T-cell (primary cell): ENCODE data around the gene TNFSF9. TPM values are rescaled to one million over a fixed set of nuclear protein-coding genes. Genes with fewer than 3 reads are reported as not detected.

ENCODE experiments used
- ATAC-seq, 4 experiments: fragments of 200-7000 bp in 3 of 4; fragments of 150-1000 bp in 1 of 4; cut with Tn5 transposase; replicated peaks in 1 of 4; 1 replicate in 3 of 4; 2 replicates in 1 of 4; pipeline ENCODE4 v1.10.0; 2021; ENCODE audit warnings: moderate library complexity in 3 of 4, mild to moderate bottlenecking in 2 of 4, moderate number of reproducible peaks in 1 of 4
- CTCF ChIA-PET, 2 donors: fragments of 300-600 bp; sonication (Branson Sonifier 250); formaldehyde crosslinking; loops; one replicate each; lab custom pipeline; 2022; ENCODE audit warnings: antibody characterized with exemption in 2 of 2; lab: Charles Lee
- POLR2A ChIA-PET, 2 donors: fragments of 300-600 bp; sonication (Branson Sonifier 250); formaldehyde crosslinking; loops; one replicate each; lab custom pipeline; 2022; ENCODE audit warnings: antibody characterized with exemption in 2 of 2; lab: Charles Lee
- DNase-seq, 35 experiments: peaks; one replicate each; pipeline versions ENCODE4 v3.0.0 to v3.0.0-alpha.2; 2013 to 2023
- H3K27ac ChIP-seq: one replicate; pipeline ENCODE4 v1.5.1; 2013; ENCODE audit warnings: low read length
- H3K27me3 ChIP-seq, 2 experiments: replicated peaks in 1 of 2; 1 replicate in 1 of 2; 2 replicates in 1 of 2; pipeline versions ENCODE4 v1.6.1 to v1.7.0; 2013; ENCODE audit warnings: low read length in 1 of 2, mixed read lengths in 1 of 2; ENCODE audit not compliant: control insufficient read depth in 2 of 2, insufficient read depth in 2 of 2; ENCODE audit errors: extremely low read depth in 1 of 2
- H3K36me3 ChIP-seq, 2 donors: 1 replicate in 1 of 2; 2 replicates in 1 of 2; pipeline versions ENCODE4 v1.6.1 to v1.7.0; 2013; ENCODE audit warnings: low read length in 1 of 2; ENCODE audit not compliant: control insufficient read depth in 2 of 2, insufficient read depth in 1 of 2; ENCODE audit errors: extremely low read depth in 1 of 2
- H3K4me1 ChIP-seq, 2 experiments: 1 replicate in 1 of 2; 2 replicates in 1 of 2; pipeline versions ENCODE4 v1.6.1 to v1.7.0; 2013; ENCODE audit warnings: low read length in 2 of 2, mixed read lengths in 1 of 2; ENCODE audit not compliant: insufficient read depth in 2 of 2, control insufficient read depth in 1 of 2; ENCODE audit errors: extremely low read depth in 1 of 2
- H3K4me3 ChIP-seq, 2 donors: 1 replicate in 1 of 2; 2 replicates in 1 of 2; pipeline versions ENCODE4 v1.5.1 to v1.7.0; 2013; ENCODE audit warnings: mild to moderate bottlenecking in 2 of 2, low read length in 1 of 2, moderate library complexity in 1 of 2; ENCODE audit not compliant: control insufficient read depth in 1 of 2; ENCODE audit errors: extremely low read depth in 1 of 2
- H3K9me3 ChIP-seq: 2 replicates; pipeline ENCODE4 v1.7.0; 2013
- H3K27ac Mint-ChIP-seq, 2 donors: one replicate each; pipeline ENCODE4 v1.8.0; 2020 to 2021; ENCODE audit warnings: mild to moderate bottlenecking in 2 of 2, mixed read lengths in 2 of 2
- H3K27me3 Mint-ChIP-seq, 2 donors: one replicate each; pipeline ENCODE4 v1.8.0; 2021 to 2022; ENCODE audit warnings: mixed read lengths in 2 of 2
- H3K36me3 Mint-ChIP-seq: one replicate; pipeline ENCODE4 v1.8.0; 2021; ENCODE audit warnings: mixed read lengths
- H3K4me1 Mint-ChIP-seq, 3 donors: one replicate each; pipeline ENCODE4 v1.8.0; 2020 to 2022; ENCODE audit warnings: mixed read lengths in 3 of 3, mild to moderate bottlenecking in 1 of 3
- H3K4me3 Mint-ChIP-seq, 3 donors: one replicate each; pipeline ENCODE4 v1.8.0; 2020 to 2022; ENCODE audit warnings: mild to moderate bottlenecking in 3 of 3, mixed read lengths in 3 of 3, moderate library complexity in 3 of 3
- H3K9me3 Mint-ChIP-seq, 3 donors: one replicate each; pipeline ENCODE4 v1.8.0; 2020 to 2022; ENCODE audit warnings: mixed read lengths in 3 of 3
- WGBS: methylation state at CpG from one replicate; pipeline ENCODE4 v1.1.5; 2013; ENCODE audit warnings: missing lambda C conversion rate; ENCODE audit not compliant: insufficient coverage; 5-methylcytosine and 5-hydroxymethylcytosine counted together
- total RNA-seq, 35 experiments: library from RNA in 6 of 35; stranded (reverse) in 6 of 35; fragments of 120-200 nt in 1 of 35; gene quantifications; one replicate each; pipeline versions ENCODE4 v1.2.1 to v1.2.4 and lab custom pipeline; 2013 to 2026

TNFSF9 gene
- total RNA-seq, 5 donors from 2014 or later (not counting 1 experiment from before 2014, with no cell fraction given), result 1.3 to 6.0 (median 1.6) TPM

GRCh38 chr19:6521718-6522646 lies 8.8 kb upstream of the TNFSF9 start:
- no peaks in the 10 kb centered on the region for H3K9me3 Mint-ChIP-seq
- POLR2A ChIA-PET, result no interaction called here
- peak overlapping the region; percentile 70 for H3K27ac ChIP-seq

GRCh38 chr19:6522712-6523111 lies 8.1 kb upstream of the TNFSF9 start:
- no peaks in the 10 kb centered on the region for H3K36me3 Mint-ChIP-seq
- H3K4me3 Mint-ChIP-seq, result no peak overlapping the region
- 80% methylated on average over 3 of the region's 6 CpGs for WGBS
- H3K36me3 ChIP-seq, result no peaks in the 10 kb centered on the region
- no peaks in the 10 kb centered on the region for H3K9me3 Mint-ChIP-seq
- H3K27ac ChIP-seq, result peak overlapping the region; percentile 70
- peaks cover 7 to 24% of the 10 kb centered on the region in 2 experiments for H3K4me1 ChIP-seq
- no peaks in the 10 kb centered on the region for H3K27me3 ChIP-seq
- DNase-seq, result no peak
- ChIA-PET CTCF (interaction anchor here (0.6 to 0.7 kb wide), 3 partner anchors 17 to 368 kb away, joined by 3 to 5 read pairs (median 5); no protein-coding TSS in a partner anchor), POLR2A (no interaction called here)
- peaks cover 19 to 29% (median 21%) of the 10 kb centered on the region in 3 donors for H3K4me1 Mint-ChIP-seq
- no peak overlapping the region for H3K4me3 ChIP-seq
- no peak overlapping the region for H3K27ac Mint-ChIP-seq
- H3K9me3 ChIP-seq, result no peaks in the 10 kb centered on the region
- no peak for ATAC-seq
- no peaks in the 10 kb centered on the region for H3K27me3 Mint-ChIP-seq

More at GRCh38 chr19:6521718-6522646, 8.8 kb upstream of the TNFSF9 start:
- Mint-ChIP-seq H3K4me3 (no peak overlapping the region), H3K4me1 (peaks cover 26 to 35% (median 27%) of the 10 kb centered on the region in 3 donors), H3K36me3 (no peaks in the 10 kb centered on the region), H3K27ac (peak overlapping the region; percentile 24 to 29), H3K27me3 (no peaks in the 10 kb centered on the region)
- WGBS, result 47% methylated on average over 19 of the region's 20 CpGs
- Histone ChIP-seq H3K9me3 (no peaks in the 10 kb centered on the region), H3K4me1 (peaks cover 11 to 31% of the 10 kb centered on the region in 2 experiments), H3K36me3 (no peaks in the 10 kb centered on the region), H3K4me3 (no peak overlapping the region), H3K27me3 (no peaks in the 10 kb centered on the region)
- ATAC-seq (peak; percentile 64 to 86 (median 74)), DNase-seq (peak in 34 of 35 experiments; percentile 28 to 89 (median 60))
- CTCF ChIA-PET, result interaction anchor here (0.6 to 0.9 kb wide), 4 partner anchors 18 to 369 kb away, joined by 3 to 5 read pairs (median 4); no protein-coding TSS in a partner anchor

GRCh38 chr19:6524311-6524710 lies 6.5 kb upstream of the TNFSF9 start:
- peaks cover 0 to 22% of the 10 kb centered on the region in 2 experiments for H3K4me1 ChIP-seq
- no peak overlapping the region for H3K27ac Mint-ChIP-seq
- no peaks in the 10 kb centered on the region for H3K27me3 Mint-ChIP-seq

GRCh38 chr19:6527893-6528543 lies 2.8 kb upstream of the TNFSF9 start:
- POLR2A ChIA-PET, result no interaction called here
- H3K27ac ChIP-seq, result no peak overlapping the region

More at GRCh38 chr19:6524311-6524710, 6.5 kb upstream of the TNFSF9 start:
- H3K9me3 Mint-ChIP-seq, result no peaks in the 10 kb centered on the region
- POLR2A ChIA-PET, result no interaction called here
- DNase-seq (no peak), ATAC-seq (no peak)
- Histone ChIP-seq H3K27ac (no peak overlapping the region), H3K9me3 (no peaks in the 10 kb centered on the region), H3K36me3 (no peaks in the 10 kb centered on the region), H3K27me3 (no peaks in the 10 kb centered on the region), H3K4me3 (no peak overlapping the region)
- no peaks in the 10 kb centered on the region for H3K36me3 Mint-ChIP-seq
- peaks cover 9 to 17% (median 9%) of the 10 kb centered on the region in 3 donors for H3K4me1 Mint-ChIP-seq
- no peak overlapping the region for H3K4me3 Mint-ChIP-seq
- WGBS, result 100% methylated on average over 2 of the region's 2 CpGs
- CTCF ChIA-PET, result interaction anchor here in 1 of 2 donors (0.7 kb wide), 1 partner anchor 376 kb away, joined by 3 read pairs; no protein-coding TSS in a partner anchor

GRCh38 chr19:6528544-6529121 lies 2.2 kb upstream of the TNFSF9 start:
- Histone ChIP-seq H3K27ac (no peak overlapping the region), H3K4me1 (peaks cover 10 to 37% of the 10 kb centered on the region in 2 experiments), H3K27me3 (peaks cover 0 to 21% of the 10 kb centered on the region in 2 experiments), H3K9me3 (no peaks in the 10 kb centered on the region), H3K4me3 (no peak overlapping the region), H3K36me3 (no peaks in the 10 kb centered on the region)
- DNase-seq, result peak in 1 of 35 experiments; percentile 21
- CTCF ChIA-PET, result no interaction called here
- no peak overlapping the region for H3K4me3 Mint-ChIP-seq
- no peaks in the 10 kb centered on the region for H3K36me3 Mint-ChIP-seq
- POLR2A ChIA-PET, result no interaction called here
- H3K4me1 Mint-ChIP-seq, result peaks cover 23 to 37% (median 34%) of the 10 kb centered on the region in 3 donors
- H3K27me3 Mint-ChIP-seq, result peaks cover 14 to 15% of the 10 kb centered on the region in 2 donors
- H3K27ac Mint-ChIP-seq, result no peak overlapping the region
- H3K9me3 Mint-ChIP-seq, result no peaks in the 10 kb centered on the region
- WGBS, result 72% methylated on average over 2 of the region's 9 CpGs
- no peak for ATAC-seq

More at GRCh38 chr19:6527893-6528543, 2.8 kb upstream of the TNFSF9 start:
- Mint-ChIP-seq H3K27ac (no peak overlapping the region), H3K4me1 (peaks cover 23 to 36% (median 34%) of the 10 kb centered on the region in 3 donors), H3K9me3 (no peaks in the 10 kb centered on the region), H3K27me3 (peaks cover 13 to 15% of the 10 kb centered on the region in 2 donors), H3K36me3 (no peaks in the 10 kb centered on the region), H3K4me3 (no peak overlapping the region)
- DNase-seq (peak in 1 of 35 experiments; percentile 32), ATAC-seq (no peak)
- no peaks in the 10 kb centered on the region for H3K9me3 ChIP-seq
- 81% methylated on average over 12 of the region's 17 CpGs for WGBS
- peaks cover 10 to 37% of the 10 kb centered on the region in 2 experiments for H3K4me1 ChIP-seq
- CTCF ChIA-PET, result no interaction called here
- peaks cover 0 to 20% of the 10 kb centered on the region in 2 experiments for H3K27me3 ChIP-seq
- no peak overlapping the region for H3K4me3 ChIP-seq
- H3K36me3 ChIP-seq, result no peaks in the 10 kb centered on the region

- H3K9me3 ChIP-seq, result no peaks in the 10 kb centered on the region
- H3K4me1 ChIP-seq, result peaks cover 12 to 37% of the 10 kb centered on the region in 2 experiments
- H3K36me3 Mint-ChIP-seq, result no peaks in the 10 kb centered on the region
- ChIA-PET POLR2A (no interaction called here), CTCF (no interaction called here)
- H3K4me1 Mint-ChIP-seq, result peaks cover 23 to 44% (median 35%) of the 10 kb centered on the region in 3 donors
- H3K27me3 ChIP-seq, result peaks cover 0 to 27% of the 10 kb centered on the region in 2 experiments
- H3K27me3 Mint-ChIP-seq, result peaks cover 19 to 21% of the 10 kb centered on the region in 2 donors
- H3K27ac Mint-ChIP-seq, result no peak overlapping the region
- no peak overlapping the region for H3K27ac ChIP-seq
- whole genome bisulfite sequencing, result 29% methylated on average over 1 of the region's 2 CpGs
- H3K4me3 ChIP-seq, result no peak overlapping the region
- H3K4me3 Mint-ChIP-seq, result peak overlapping the region in 1 of 3 donors; percentile 88
- no peaks in the 10 kb centered on the region for H3K36me3 ChIP-seq
- no peak for DNase-seq
- ATAC-seq, result no peak
- no peaks in the 10 kb centered on the region for H3K9me3 Mint-ChIP-seq
These were observed 1.5 kb upstream of the TNFSF9 start for GRCh38 chr19:6529351-6529750.
